Muscle of back (tissue), 11 donors: ENCODE results near the gene CAST. TPM values are rescaled to one million over a fixed set of nuclear protein-coding genes. Genes with fewer than 3 reads are reported as not detected.

ENCODE experiments used
- DNase-seq, 3 donors: peaks; one replicate each; pipeline versions ENCODE4 v3.0.0 to v3.0.0-alpha.2; 2013
- polyA plus RNA-seq, 10 donors: library from polyadenylated mRNA; unstranded; fragments of 120-200 nt; gene quantifications; one replicate each; pipeline ENCODE4 v1.2.1, GENCODE V29; 2013; ENCODE audit not compliant: insufficient read length in 10 of 10

The CAST gene
- polyA plus RNA-seq, 10 donors: 106 to 164 (median 118) TPM

DNA sequence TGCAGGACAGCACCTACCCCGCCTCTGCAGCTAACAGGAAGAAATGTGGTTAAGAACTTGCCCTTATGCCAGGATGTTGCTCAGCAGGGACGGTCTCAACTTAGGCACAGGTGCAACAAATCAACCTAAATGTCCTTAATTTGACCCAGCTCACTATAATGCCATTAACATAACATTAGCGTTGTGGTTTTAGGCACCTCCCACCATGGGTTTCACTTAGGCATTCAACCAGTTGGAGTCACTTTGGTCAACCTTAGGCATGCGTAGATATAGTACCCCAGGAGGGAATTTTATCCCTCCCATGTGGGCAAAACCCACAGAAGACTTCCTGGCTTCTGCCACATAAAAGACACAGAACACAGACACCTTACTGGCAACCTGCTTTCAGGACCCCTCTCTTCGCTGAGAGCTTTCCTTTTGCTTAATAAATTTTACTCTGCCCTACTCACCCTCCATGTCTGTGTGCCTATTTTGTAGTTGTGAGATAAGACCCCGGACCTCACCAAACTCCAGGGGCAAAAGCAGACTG lies 154.3 kb downstream of the CAST start:
- DNase-seq: no peak

- DNase-seq: no peak
Measured at GRCh38 chr5:96816991-96817390, 154.8 kb downstream of the CAST start.

- no peak for DNase-seq
Measured at GRCh38 chr5:96817506-96817905, 155.3 kb downstream of the CAST start.

DNA sequence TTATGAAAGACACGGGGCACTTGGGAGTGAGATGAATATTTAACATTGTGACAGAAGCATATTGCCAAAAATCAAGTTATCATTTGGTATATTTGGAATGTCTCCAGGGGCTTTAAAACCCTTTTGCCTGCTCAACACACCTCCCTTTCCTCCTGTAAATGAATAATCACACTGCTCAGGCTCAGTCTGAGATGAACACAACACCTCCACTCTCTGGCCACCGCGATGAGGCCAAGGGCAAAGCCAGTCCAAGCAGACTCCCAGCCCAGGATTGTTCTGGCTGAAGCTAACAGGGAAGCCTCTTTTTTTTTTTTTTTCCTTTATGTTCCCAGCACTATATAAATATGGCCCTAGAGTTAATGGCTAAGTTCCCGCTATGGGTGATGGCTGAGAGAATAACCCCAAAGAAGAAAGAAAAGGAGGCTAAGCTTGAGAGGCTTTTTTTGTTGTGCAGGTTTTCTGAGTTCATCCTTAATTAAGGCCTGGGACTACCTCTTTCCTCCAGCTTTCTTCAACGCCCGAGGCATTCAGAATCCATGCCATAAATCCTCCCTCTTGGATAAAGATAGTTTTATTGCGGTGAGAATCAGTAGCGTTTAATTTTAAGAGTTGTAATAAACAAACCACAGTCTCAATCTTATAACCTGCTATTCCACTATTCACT lies 156.1 kb downstream of the CAST start:
- no peak for DNase-seq

DNA sequence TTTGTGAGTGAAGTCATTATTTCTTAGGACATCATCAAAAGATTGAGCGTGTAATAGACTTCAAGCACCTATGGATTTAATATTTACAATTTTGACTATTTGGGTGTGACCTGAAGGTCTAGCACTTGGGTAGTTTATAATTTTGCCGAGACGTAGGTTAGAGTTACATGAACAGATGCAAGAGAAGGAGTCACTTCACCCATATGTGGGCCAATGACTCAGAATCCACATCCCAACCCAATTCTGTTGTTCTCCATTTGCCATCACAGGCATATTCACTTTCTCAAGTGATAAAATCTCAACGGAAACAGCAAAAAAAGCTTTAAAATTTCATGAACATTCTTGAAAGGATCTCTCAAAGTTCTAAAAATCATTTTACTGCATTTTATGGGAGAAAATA lies 157.6 kb downstream of the CAST start:
- DNase-seq: no peak

- DNase-seq: no peak
Measured at GRCh38 chr5:96821260-96821916, 159.2 kb downstream of the CAST start.

GRCh38 chr5:96822686-96823459 lies 160.7 kb downstream of the CAST start:
- DNase-seq: no peak

- DNase-seq: peak in 1 of 3 donors; percentile 20
Measured at GRCh38 chr5:96823900-96824380, 161.8 kb downstream of the CAST start.

Other genes with a start within 250 kb of the CAST start
- gene PCSK1, start 229.1 kb upstream of the CAST start, polyA plus RNA-seq: under 1 TPM in 6 of 10 donors, not detected in 4; 0.03 to 0.10 (median 0.05) TPM
- gene ERAP1, start 145.6 kb downstream of the CAST start, polyA plus RNA-seq: 10 to 100 TPM in 9 of 10 donors, 1 to 10 TPM in 1; 8.9 to 29.0 (median 24.0) TPM
- gene ERAP2, start 214.1 kb downstream of the CAST start, polyA plus RNA-seq: 10 to 100 TPM in 5 of 10 donors, 1 to 10 TPM in 5; 5.9 to 17.6 (median 9.1) TPM